ENCODE data around the gene CNN2. TPM values are rescaled to one million over a fixed set of nuclear protein-coding genes. Genes with fewer than 3 reads are reported as not detected.
A peak's percentile ranks its signal among the peaks of the same experiment; 100 is the strongest.

CNN2 gene
- total and polyA plus RNA-seq, 2 of the 13 experiments (the other 11 are each of a cell fraction or from before 2014, with no cell fraction given) = 63.6 to 70.0 TPM

GRCh38 chr19:1039646-1040475, 13.5 kb downstream of the CNN2 start, which contains the start of gene ABCA7 (continued):
- TF ChIP-seq ZHX1 (CRISPR knock-in tag; IDR thresholded peaks at IDR 0.05; ENCODE audit: low read depth) = 0 out of 2 replicates have a peak, but pooled peaks have one; percentile 28
- peak; percentile 48; the same call in 1 of the 2 replicates for TF ChIP-seq ZNF331 (CRISPR knock-in tag; IDR thresholded peaks at IDR 0.05)
- no peak for TF ChIP-seq NPAS2 (CRISPR knock-in tag; IDR thresholded peaks at IDR 0.05; ENCODE audit: borderline replicate concordance)
- TF ChIP-seq ZNF333 (CRISPR knock-in tag; IDR thresholded peaks at IDR 0.05; ENCODE audit: borderline replicate concordance) = no peak
- TF ChIP-seq SYNCRIP (IDR thresholded peaks at IDR 0.05; ENCODE audit: insufficient read depth, low read depth, low read length) = no peak
- TF ChIP-seq SALL2 (CRISPR knock-in tag; IDR thresholded peaks at IDR 0.05) = no peak
- TF ChIP-seq, protein P1, sequence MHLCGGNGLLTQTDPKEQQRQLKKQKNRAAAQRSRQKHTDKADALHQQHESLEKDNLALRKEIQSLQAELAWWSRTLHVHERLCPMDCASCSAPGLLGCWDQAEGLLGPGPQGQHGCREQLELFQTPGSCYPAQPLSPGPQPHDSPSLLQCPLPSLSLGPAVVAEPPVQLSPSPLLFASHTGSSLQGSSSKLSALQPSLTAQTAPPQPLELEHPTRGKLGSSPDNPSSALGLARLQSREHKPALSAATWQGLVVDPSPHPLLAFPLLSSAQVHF (CRISPR knock-in tag; IDR thresholded peaks at IDR 0.05) = 0 out of 2 replicates have a peak, but pooled peaks have one; percentile 40
- TF ChIP-seq ZFP90 (CRISPR knock-in tag; IDR thresholded peaks at IDR 0.05; ENCODE audit: borderline replicate concordance) = no peak
- peak; percentile 43 for TF ChIP-seq PHF8 (CRISPR knock-in tag; IDR thresholded peaks at IDR 0.05)
- TF ChIP-seq ZNF143 (CRISPR knock-in tag; IDR thresholded peaks at IDR 0.05) = no peak; the same call in 1 of the 2 replicates
- TF ChIP-seq EEA1 (CRISPR knock-in tag; IDR thresholded peaks at IDR 0.05; ENCODE audit: borderline replicate concordance) = no peak
- TF ChIP-seq, protein P2, sequence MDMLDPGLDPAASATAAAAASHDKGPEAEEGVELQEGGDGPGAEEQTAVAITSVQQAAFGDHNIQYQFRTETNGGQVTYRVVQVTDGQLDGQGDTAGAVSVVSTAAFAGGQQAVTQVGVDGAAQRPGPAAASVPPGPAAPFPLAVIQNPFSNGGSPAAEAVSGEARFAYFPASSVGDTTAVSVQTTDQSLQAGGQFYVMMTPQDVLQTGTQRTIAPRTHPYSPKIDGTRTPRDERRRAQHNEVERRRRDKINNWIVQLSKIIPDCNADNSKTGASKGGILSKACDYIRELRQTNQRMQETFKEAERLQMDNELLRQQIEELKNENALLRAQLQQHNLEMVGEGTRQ (IDR thresholded peaks at IDR 0.05; ENCODE audit: low read depth, low read length) = no peak
- TF ChIP-seq, protein P2 (CRISPR knock-in tag; IDR thresholded peaks at IDR 0.05; ENCODE audit: borderline replicate concordance) = no peak
- no peak for TF ChIP-seq CAMTA2 (CRISPR knock-in tag; IDR thresholded peaks at IDR 0.05; ENCODE audit: borderline replicate concordance)
- TF ChIP-seq KDM5A (IDR thresholded peaks at IDR 0.05; ENCODE audit: borderline replicate concordance, low read length) = no peak
- TF ChIP-seq ZNF576 (CRISPR knock-in tag; IDR thresholded peaks at IDR 0.05) = no peak
- no peak for TF ChIP-seq ZXDC (CRISPR knock-in tag; IDR thresholded peaks at IDR 0.05)

All from HepG2 (cell line).